ENCODE data around the gene HS1BP3. TPM values are rescaled to one million over a fixed set of nuclear protein-coding genes. Genes with fewer than 3 reads are reported as not detected.

HS1BP3 gene
- total and polyA plus RNA-seq, 2 donors (not counting 3 experiments of a cell fraction or from before 2014, with no cell fraction given): 27.4 to 33.1 TPM

- no peaks in the 10 kb centered on the region for H3K9me3 ChIP-seq (replicated peaks; ENCODE audit: control insufficient read depth, insufficient read depth, low read length)
- no peaks in the 10 kb centered on the region for H3K27me3 ChIP-seq (ENCODE audit: control insufficient read depth in 2 of 2, insufficient read depth in 2 of 2, low read length in 2 of 2)
- no peak overlapping the region for H2AFZ ChIP-seq (ENCODE audit: low read depth, low read length)
- H3K9me1 ChIP-seq (replicated peaks; ENCODE audit: control insufficient read depth, extremely low read depth, insufficient read depth, low read length): no peaks in the 10 kb centered on the region
- H3K4me3 ChIP-seq (replicated peaks in 1 of 3; ENCODE audit: insufficient read depth in 1 of 3, low read depth in 1 of 3, low read length in 3 of 3): no peak overlapping the region
- peaks cover 0 to 24% of the 10 kb centered on the region in 2 experiments for H3K36me3 ChIP-seq (ENCODE audit: control insufficient read depth in 2 of 2, extremely low read depth in 1 of 2, insufficient read depth in 2 of 2, low read length in 2 of 2)
- intact Hi-C loops (cut with micrococcal nuclease) (no loop called here), dilution Hi-C loops (cut with MboI; ENCODE audit: extremely low pct_ligation_motif_present, low sequenced_read_pairs) (no loop called here)
- TF ChIP-seq EZH2 (IDR thresholded peaks at IDR 0.05; ENCODE audit: borderline replicate concordance, low read depth, low read length, severe bottlenecking) (no peak), MYC (IDR thresholded peaks at IDR 0.05; ENCODE audit: low read depth, low read length) (no peak), FOS (IDR thresholded peaks at IDR 0.05; ENCODE audit: borderline replicate concordance, insufficient read depth, low read length) (no peak), MAX (IDR thresholded peaks at IDR 0.05; ENCODE audit: insufficient read depth, insufficient read length) (no peak), POLR2AphosphoS5 (IDR thresholded peaks at IDR 0.05; ENCODE audit: insufficient read depth, low read depth, low read length) (no peak), GATA2 (IDR thresholded peaks at IDR 0.05; ENCODE audit: insufficient read depth, insufficient read length, low read depth, low read length) (no peak)
- TF ChIP-seq, protein P1, sequence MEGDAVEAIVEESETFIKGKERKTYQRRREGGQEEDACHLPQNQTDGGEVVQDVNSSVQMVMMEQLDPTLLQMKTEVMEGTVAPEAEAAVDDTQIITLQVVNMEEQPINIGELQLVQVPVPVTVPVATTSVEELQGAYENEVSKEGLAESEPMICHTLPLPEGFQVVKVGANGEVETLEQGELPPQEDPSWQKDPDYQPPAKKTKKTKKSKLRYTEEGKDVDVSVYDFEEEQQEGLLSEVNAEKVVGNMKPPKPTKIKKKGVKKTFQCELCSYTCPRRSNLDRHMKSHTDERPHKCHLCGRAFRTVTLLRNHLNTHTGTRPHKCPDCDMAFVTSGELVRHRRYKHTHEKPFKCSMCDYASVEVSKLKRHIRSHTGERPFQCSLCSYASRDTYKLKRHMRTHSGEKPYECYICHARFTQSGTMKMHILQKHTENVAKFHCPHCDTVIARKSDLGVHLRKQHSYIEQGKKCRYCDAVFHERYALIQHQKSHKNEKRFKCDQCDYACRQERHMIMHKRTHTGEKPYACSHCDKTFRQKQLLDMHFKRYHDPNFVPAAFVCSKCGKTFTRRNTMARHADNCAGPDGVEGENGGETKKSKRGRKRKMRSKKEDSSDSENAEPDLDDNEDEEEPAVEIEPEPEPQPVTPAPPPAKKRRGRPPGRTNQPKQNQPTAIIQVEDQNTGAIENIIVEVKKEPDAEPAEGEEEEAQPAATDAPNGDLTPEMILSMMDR (IDR thresholded peaks at IDR 0.05; ENCODE audit: extremely low read depth in 1 of 2, insufficient read depth in 1 of 2, low read depth in 1 of 2, low read length in 2 of 2): no peak
- no TSS peak for BruUV-seq (replicated peaks)
- no peak for DNase-seq (ENCODE audit: low read depth, low spot score)
- H3K4me2 ChIP-seq (ENCODE audit: insufficient read depth, low read length): no peak overlapping the region
- ChIA-PET CTCF (interaction anchor here (6.7 kb wide), 1 partner anchor 237 kb away, joined by 225 read pairs; no protein-coding TSS in a partner anchor), POLR2A (no interaction called here)
- H3K4me1 ChIP-seq (ENCODE audit: control insufficient read depth, extremely low read depth, insufficient read depth, low read length): peaks cover 12% of the 10 kb centered on the region
- H3K27ac ChIP-seq (ENCODE audit: insufficient read depth, low read depth, low read length): no peak overlapping the region
- no peaks in the 10 kb centered on the region for H4K20me1 ChIP-seq (replicated peaks; ENCODE audit: control insufficient read depth, extremely low read depth, insufficient read depth, low read length)
- no peaks in the 10 kb centered on the region for H3K79me2 ChIP-seq (ENCODE audit: control insufficient read depth, insufficient read depth, low read length)
- no peak overlapping the region for H3K9ac ChIP-seq (replicated peaks; ENCODE audit: extremely low read depth, insufficient read depth, low read length)
- FAIRE-seq: no peak
Measured at GRCh38 chr2:20645301-20645701, 5.6 kb downstream of the HS1BP3 start.
